UCSD-AML1 (cell line): ENCODE results near the gene MAGI2.

Experiments used
- DNase-seq: peaks from one replicate; lab custom pipeline; 2025; ENCODE audit not compliant: unreplicated experiment; lab: John Stamatoyannopoulos, UW

Gene MAGI2

DNA sequence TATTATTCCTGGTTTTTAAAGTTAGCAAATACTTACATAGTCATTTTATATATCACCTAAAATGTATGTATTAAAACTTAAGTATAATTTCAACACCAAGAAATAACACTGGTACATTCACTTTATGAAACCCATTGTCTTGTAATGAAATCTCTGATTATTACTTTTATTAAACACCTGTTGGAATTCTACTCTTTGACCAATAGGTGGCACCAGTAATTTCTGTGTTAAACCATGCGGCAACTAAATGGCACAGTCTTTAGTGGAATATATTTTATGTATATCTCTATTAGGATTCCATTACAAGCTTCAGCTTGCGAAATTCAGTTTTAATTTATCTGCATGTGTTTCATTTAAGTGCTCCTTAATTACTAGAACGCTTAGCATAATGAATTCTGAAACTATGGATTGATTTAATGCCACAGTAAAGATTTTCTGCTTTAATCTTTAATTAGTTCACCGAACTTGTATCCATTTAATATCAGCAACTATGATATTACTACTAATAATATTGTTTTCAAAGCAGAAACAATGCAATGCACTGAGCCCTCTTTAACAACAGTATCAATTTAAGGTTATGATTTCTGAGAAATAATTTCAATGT, 181.3 kb downstream of the MAGI2 start:
- DNase-seq = no peak

DNA sequence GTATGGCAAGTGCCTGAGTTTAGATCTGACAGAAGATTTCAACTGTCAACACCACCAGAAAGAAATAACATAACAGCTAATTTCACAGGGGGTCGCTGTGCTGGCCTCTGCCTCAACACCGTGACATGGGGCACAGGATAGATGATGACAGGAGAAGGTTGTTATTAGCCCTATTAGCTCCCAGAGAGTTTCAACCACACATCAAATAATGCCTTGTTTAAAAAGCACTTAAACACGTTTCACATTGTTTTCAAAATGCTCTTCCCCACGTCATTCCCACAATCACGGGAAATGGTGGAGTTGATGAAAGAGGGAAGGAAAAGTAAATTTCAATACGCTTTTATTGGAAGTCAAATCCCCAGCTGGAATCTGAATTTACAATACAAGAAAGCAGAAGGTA, 184.7 kb downstream of the MAGI2 start:
- no peak for DNase-seq

DNA sequence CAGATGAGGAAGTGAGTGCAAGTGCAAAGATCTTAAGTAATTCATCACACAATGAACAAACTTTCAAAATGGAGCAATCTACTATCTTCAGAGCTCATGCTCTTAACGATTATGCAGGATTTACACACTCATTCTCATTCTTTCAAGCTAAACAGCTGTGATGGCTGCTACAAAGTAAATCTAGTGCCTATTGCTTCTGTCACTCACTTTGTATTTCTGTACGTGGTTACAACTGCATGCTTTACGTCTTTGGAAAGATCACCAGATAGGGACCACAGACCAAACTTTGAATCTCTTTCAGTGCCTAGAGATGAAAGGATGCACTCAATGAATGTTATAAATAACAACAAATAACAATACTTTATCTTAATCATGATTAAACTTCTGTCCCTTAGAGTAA, 194.6 kb downstream of the MAGI2 start:
- DNase-seq = no peak

DNA sequence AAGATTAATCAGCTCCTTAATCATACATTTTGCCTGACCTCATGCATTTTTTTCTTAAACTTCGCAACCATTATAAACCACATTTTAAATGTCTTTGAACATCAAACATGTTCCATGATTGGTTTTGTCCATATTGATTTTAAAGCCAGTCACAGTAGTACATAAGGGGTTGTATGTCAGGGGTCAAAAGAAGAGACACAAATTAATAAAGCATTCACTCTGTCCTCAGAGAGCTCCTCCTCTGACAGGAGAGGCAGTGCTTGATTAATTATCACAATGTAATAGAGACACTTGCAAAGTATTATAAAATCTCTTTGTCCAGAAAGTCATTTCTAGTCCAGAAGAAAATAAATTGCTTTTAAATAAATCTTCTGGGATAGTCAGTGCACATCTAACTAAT, 195.5 kb downstream of the MAGI2 start:
- DNase-seq = no peak

DNA sequence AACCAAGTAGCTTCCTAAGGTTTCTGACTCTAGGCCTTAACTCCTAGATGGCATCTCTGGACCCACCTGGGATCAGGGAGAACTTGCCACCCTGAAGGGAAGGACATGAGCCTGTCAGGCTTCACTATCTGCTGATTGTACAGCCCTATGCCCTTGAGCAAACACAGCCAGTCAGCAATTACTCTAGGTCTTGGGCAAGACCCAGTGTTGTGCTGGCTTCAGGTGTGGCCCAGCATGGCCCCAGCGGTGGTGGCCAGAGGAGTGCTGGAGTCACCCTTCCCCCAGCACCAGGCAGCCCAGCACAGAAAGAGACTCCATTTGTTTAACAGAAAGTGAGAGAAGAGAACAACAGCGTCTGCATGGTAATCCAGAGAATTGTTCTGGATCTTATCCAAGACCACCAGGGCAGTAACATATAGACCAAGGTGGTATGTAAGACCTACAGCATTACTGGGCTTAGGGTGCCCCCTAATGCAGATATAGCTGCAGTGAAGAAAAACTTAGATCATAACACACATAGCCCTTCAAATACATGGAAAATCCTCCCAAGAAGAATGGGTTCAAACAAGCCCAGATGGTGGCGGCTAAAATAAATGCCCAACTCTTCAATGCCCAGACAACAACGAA, 207.7 kb downstream of the MAGI2 start:
- no peak for DNase-seq

DNA sequence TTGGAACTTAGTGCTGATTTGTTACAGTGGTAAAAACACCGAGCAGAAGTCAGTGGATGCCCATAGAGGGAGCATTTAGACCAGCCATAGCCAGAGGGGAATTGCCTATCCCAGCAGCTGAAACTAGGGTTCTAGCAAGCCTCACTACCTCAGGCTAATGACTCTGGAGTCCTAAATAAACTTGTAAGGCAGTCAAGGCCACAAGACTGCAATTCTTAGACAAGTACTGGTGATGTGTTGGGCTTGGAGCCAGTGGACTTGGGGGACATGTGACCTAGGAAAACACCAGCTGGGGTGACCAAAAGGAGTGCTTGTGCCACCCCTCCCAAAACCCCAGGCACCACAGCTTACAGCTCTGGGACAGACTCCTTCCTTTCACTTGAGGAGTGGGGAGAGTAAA, 209.0 kb downstream of the MAGI2 start:
- DNase-seq = no peak

DNA sequence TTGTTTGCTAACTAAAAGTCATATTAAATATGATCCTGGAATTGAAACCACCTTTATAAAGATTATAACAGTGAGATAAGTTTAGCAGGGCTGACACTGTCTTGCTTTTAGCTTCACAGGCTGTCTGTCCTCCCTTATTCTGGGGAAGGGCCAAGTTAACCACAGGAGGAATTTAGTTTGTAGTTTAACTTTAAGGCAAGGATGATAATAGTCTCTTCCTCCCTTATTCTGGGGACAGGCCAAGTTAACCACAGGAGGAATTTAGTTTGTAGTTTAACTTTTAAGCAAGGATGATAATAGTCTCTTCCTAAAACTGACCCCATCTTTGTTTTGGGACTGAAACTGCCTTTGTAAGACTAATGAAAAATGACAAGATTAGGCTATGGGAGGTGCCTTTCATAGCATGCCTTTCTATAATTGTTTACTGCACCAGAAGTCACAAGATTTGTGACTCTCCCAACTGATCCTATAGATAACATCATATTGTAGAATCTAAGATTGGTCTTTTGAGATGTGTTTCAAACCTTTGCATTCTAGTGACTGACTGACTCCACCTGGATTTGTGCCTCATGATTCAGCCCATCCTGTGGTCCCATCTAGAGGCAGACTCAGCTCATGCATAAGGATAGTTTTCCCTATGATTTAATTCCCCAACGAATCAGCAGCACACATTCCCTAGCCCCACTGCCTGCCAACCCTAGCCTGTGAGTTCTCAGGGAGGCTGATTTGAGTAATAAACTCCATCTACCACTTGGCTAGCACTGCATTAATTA, 212.0 kb downstream of the MAGI2 start:
- DNase-seq = no peak

DNA sequence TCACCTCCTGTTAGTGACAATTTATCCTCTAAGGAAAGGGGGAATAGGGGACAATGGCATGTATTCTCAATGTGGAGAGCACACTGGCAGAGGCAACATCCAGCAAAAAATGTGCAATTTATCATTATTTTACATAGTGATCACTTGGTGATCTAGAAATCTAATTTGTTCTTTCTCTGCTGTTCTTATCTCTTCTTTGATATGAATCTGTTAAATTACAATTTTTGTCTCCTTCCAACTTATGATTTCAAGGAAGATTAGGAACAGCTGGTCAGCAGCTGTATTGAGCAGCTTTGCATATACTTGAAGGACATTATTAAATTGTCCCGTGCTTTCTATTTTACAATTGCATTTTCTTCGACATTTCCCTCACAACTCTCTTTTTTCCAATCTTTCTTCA, 213.1 kb downstream of the MAGI2 start:
- DNase-seq = no peak

DNA sequence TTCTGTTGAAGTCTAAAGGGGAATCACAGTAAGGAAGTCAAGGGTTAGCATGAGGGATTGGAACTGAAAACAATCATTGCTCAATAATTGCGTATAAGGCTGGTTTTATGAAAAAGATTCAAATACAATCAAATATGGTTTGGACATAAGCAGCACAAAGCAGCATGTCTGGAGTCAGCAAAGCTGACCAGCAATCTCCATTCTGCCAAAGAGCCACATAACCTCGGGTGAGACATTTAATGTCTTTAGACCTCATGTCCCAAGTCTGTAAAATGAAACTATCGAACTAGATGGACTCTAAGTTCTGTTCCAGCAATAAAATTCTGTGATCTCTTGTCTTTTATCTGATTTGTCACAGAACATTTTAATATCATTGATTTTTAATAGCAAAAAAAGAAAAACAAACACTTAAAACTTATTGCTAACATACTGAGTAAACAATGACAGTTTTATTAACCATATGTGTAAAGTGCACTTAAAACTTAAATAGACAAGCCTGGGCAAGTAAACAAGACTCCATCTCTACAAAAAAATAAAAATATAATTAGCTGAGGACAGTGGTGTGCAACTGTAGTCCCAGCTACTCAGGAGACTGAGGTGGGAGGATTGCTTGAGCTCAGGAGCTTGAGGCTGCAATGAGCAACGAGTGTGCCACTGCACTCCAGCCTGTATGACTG, 217.0 kb downstream of the MAGI2 start:
- no peak for DNase-seq

DNA sequence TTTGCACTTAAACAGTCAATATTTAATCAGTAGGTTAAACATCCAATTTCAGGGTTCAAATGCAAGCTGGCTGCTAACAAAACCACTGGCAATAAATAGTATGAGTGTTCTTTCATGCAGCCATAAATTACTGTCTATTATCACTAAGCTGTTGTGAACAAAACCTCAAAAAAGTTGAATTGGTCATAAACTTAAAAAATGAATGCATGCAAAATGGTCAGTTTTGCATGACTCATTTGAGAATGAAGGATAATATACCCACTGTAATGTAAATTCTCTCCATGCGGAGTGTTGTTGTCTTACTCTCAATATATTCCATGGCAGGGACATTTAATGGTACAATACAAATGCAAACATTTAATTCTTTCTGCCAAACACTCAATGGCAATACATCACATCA, 226.4 kb downstream of the MAGI2 start:
- DNase-seq = no peak

DNA sequence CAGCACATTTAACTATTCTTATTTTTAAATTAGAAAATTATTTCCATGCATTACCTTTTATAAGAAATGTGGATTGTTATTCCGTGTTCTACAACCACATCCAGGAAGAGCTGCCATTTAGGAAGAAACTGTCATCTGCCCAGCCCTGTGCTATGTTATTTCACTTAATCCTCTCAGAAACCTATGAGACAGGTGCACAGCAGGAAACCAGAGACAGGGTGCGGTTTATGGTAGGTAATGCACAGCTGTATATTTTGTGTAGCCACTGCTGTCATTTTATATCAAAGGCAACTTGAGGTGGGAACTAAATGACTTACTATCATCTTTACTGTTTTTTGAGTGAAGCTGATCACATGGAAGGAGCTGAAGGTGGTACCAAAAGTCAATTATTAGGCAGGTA, 232.3 kb downstream of the MAGI2 start:
- DNase-seq = no peak

DNA sequence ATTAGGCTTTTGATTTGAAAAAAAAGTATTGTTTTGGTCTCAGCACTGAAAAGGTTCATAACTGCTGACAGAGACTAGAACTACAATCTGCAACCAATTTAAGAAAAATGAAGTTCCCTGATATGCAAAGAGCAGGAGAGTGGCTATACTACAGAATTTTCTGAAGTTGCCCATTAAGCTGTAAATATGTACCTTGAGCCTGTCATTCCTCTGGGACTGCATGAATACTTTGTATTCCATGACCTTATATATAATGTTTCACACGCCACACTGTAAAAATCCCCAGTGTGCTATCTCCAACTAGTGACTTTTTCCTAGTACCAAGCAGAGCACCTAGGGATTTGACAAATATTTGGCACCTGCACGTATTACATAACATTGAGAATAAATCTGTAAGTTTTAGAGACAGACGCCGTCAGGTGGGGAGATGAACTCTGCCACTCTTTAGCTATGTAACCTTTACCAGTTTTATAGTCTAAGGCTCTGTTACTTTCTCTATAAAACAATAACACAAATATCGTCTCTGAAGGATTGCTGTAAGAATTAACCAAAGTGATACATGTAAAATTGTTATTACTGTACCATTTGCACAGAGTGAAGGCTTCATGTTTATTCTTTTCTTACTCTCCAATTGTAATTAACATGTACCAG, 235.4 kb downstream of the MAGI2 start:
- DNase-seq = no peak

DNA sequence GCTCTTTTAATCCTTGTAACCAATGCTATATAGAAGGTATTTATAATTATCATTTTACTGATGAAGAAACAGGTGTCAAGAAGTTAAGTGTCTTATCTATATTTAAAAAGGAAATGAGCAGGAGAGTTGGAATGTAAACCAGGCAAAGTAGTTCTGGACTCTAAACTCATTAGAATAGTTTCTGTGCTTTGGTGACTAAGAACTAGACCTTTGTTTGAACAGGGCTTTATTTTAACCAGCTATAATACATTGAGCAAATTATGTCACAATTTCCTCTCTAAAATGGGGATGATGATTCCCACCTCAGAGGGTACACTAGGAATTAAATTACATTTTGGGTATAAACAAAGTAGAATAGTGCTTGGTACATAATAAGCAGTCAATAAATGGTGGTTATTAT, 236.0 kb downstream of the MAGI2 start:
- DNase-seq = no peak

DNA sequence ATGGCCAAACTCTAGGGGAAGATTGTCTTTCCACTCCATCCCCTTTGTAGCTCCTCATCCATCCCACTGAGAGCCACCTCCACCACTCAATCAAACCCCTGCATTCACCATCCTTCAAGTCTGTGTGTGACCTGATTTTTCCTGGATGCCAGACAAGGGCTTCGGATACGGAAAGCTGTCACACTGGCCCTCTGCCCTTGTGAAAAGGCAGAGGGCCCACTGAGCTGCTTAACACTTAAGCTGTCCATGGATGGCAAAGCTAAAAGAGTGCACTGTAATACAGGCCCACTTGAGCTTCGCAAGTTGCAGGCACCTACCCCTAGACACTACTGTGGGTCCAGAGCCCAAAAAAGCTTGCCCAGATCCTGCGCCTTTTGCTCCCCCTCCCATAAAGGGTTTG, 237.2 kb downstream of the MAGI2 start:
- DNase-seq = peak; percentile 1

DNA sequence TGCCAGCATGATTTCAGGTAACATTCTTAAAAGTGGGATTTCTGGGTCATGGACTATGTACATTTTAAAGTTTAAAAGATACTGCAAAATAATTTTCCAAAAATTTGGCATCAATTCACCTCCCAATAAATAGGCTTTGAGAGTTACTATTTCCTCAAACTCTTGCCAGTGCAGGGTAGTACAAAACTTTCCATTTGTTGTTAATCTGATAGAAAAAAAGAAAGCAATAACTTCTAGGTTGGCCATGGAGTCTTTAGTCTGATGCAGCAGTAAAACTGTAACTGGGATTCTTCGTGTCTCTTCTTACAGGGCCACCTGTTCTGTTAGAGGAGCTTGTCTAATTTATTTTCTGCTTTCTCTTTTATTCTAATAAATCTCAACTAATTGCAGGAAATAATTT, 241.1 kb downstream of the MAGI2 start:
- DNase-seq = no peak

DNA sequence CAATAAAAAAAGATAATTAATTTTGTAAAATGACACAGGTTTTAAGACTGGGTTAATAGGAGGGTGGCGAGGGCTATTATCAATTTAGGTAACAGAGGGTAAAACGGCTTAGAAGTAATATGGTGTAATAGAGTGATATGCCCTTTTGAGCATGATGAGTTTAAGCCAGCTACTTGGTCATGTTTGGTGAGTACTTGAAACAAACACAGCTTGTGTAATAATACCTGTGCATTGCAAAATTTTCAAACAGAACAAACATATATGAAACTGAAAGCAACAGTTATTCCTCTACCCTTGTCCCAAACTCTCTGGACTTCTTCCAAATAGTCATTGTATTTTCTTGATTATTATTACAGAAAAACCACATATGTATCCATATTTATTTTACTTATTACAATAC, 241.7 kb downstream of the MAGI2 start:
- no peak for DNase-seq

DNA sequence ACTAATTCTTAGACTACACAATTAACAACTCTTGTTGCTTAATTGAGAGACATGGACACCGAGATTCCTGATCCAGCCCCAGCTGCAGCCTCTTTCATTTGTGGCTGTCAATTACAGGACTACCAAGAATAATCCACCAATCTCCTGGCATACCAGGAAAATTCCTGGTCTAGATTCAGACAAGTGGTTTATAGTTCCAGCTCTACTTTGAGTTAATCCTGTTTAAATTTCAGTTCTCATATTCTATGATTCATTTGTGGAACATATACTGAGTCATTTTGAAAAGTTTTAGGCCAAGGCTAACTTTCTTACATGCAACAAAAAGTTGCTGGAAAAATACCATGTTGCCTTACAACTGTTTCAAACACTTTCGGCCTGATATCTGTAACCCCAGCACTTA, 253.5 kb downstream of the MAGI2 start:
- DNase-seq = no peak

DNA sequence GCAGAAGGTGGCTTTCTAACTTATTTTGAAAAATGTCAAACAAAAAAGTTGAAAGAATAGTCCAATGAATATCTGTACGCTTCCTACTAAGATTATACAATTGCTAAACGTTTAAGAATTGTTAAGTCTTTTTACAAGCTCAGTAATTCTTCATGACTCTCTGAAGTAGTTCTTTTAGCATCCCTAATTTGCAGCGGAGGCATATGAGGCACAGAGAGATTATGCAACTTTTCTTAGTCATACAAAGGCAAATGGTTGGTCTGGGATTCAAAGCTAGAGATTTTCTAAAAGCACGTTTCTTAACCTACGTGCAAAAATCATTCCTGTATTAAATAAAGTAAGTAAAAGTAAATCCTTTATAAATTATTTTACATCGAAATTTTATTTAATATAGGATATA, 254.2 kb downstream of the MAGI2 start:
- no peak for DNase-seq

DNA sequence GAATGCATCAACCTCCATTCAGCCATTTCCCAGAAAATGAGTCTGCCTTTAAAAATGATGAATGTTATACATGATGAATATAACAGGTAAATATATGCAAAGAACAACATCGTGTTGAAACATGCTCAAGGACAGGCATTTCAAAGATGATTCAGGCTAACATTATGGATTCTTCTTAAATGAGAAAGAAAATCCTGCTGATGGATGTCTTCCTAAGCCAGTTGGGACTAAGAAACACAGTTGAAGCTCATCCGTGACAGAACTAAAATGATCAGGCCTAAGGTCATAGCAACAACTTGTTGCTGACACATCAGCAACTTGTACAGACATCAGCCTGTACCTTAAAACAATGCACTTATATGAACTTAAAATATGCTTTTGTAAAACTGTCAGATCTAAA, 267.9 kb downstream of the MAGI2 start:
- no peak for DNase-seq

DNA sequence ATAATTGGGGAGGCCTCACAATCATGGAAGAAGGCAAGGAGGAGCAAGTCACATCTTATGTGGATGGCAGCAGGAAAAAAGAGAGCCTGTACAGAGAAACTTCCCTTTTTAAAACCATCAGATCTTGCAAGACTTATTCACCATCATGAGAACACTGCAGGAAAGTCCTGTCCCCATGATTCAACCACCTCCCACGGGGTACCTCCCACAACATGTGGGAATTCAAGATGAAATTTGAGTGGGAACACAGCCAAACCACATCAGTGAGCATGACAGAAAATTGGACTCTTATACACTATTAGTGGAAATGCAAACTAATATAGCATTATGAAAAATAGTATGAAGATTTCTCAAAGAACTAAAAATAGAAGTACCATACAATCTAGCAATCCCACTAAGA, 271.2 kb downstream of the MAGI2 start:
- DNase-seq = no peak

DNA sequence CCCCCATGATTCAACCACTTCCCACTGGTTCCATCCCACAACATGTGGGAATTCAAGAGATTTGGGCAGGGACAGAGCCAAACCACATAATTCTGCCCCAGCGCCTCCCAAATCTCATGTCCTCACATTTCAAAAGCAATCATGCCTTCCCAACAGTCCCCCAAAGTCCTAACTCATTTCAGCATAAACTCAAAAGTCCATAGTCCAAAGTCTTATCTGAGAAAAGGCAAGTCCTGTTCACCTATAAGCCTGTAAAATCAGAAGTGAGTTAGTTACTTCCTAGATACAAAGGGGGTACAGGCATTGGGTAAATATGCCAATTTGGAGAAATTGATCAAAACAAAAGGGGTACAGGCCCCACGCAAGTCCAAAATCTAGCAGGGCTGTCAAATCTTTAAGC, 272.9 kb downstream of the MAGI2 start:
- no peak for DNase-seq
